HG03439 (cell line): ENCODE data around the gene C16orf74.

Experiments
- ATAC-seq: cut with Tn5 transposase; IDR thresholded peaks from one replicate; pipeline ENCODE4 v1.9.1; 2021; ENCODE audit warnings: mild to moderate bottlenecking, moderate library complexity; ENCODE audit not compliant: unreplicated experiment

The C16orf74 gene

GRCh38 chr16:85750827-85751697, at the start of gene C16orf74:
Gene C16orf74, minus strand, starts transcription at chr16:85751096. Its CDS starts 15,879 bp downstream, at chr16:85735217.
- ATAC-seq = peak; percentile 40

DNA sequence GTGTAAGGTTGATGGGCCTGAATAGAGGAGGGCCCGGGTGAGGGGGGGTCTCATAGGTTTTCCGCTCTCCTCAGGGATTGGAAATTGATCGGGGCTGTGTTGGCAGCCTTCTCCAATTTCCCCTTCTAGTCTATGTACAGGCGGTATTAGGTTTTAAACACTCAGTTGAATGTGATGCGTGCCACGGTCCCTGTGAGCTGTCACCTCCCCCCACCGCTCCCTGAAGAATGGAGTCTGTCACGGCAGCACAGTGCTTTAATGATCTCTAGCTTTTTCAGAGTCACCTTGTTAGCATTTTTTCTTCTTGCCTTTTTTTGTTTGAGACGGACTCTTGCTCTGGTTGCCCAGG, 49.4 kb upstream of the C16orf74 start:
- peak; percentile 15 for ATAC-seq

GRCh38 chr16:85799497-85800320, 48.8 kb upstream of the C16orf74 start, which contains the start of the genes COX4I1 and EMC8:
Gene COX4I1, plus strand, starts transcription at chr16:85799695. Its CDS starts 1,511 bp downstream, at chr16:85801206.
Gene EMC8, minus strand, starts transcription at chr16:85799544. Its CDS starts 249 bp downstream, at chr16:85799295.
- peak; percentile 82 for ATAC-seq

GRCh38 chr16:85798901-85799496, 48.1 kb upstream of the C16orf74 start:
- ATAC-seq = peak; percentile 28

DNA sequence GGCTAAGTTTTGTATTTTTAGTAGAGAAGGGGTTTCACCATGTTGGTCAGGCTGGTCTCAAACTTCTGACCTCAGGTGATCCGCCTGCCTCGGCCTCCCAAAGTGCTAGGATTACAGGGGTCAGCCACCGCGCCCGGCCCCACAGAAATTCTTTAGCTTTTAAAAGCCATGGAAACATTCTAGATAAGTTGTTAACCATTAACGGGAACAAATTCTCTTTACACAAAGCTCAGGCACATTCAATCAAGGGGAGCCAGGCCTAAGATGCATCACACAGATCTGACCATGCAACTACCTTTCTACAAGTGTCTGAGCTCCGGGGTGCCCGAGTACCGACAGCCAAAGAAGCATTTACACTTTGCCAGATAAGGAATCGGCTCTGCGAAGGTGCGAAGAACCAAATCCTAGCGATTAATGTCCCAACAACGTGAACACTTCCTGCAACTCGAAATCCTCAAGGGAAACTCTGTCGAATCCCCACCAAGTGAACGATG, 47.4 kb upstream of the C16orf74 start:
- no peak for ATAC-seq

GRCh38 chr16:85796599-85796998, 45.7 kb upstream of the C16orf74 start:
- ATAC-seq = no peak

DNA sequence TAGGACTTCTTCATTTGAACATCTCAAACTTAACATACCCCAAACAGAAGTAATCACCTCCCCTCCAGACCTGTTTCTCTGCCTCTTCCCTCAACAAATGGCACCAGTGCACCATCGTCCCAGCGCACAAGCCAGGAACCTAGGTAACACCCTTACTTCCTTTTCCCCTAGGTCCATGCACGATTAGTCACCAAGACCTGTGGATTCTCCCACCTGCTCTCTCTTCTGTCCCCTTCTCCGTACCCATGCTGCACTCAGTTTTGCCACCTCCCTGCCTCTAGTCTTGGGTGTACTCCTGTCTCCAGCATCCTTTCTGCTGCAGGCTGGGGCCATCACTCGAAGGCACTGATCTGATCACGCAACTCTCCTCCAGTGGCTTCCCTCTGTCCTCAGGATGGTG, 45.3 kb upstream of the C16orf74 start:
- no peak for ATAC-seq

- ATAC-seq = no peak
These were observed 43.8 kb upstream of the C16orf74 start for GRCh38 chr16:85794696-85795095.

DNA sequence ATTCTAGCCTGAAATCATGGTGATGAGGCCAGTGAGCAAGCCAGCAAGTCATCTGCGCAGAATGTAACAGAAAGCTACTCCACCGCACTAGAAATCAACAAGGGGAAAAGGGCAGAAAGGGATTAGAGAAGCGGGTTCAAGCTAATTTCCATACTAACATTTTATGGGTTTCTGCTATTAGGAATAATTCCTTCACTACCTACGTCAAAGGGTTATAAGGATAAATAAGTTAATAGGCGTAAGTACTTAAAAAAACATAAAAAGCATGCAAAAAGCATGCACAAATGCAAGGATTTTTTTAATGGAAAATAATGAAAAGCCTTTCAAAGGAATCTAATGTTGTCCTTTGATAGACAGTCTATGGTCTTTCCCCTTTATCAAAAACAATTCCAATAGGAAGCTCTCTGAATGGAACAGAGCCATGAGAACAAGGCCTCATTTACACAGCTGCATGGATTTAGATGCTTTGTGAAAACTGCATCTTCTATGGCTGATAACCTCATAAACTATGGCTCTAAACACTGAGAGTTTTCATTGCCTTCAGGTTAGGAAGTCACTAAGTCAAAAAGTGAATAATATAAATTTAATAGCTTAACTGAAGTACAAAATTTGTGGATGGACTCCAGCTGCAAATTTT, 42.9 kb upstream of the C16orf74 start:
- ATAC-seq = no peak

DNA sequence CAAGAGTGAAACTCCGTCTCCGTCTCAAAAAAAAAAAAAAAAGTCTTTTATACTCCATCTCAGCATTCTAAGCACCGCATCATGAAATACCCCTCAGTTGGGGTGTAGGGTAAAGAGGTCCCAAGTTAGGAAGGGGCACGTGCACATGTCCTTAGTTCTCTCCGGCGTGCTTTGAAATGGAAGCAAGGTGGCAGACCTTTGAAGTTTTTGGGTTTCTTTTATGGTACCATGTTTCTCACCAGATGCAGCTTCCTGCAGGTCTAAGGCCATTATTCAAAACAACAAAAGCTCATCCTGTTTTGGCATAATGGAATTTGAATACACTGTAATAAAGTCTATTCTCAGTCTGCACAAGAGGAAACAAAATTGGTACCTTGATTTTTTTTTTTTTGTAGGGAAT, 38.9 kb upstream of the C16orf74 start:
- no peak for ATAC-seq

- ATAC-seq = no peak
These were observed 37.9 kb upstream of the C16orf74 start for GRCh38 chr16:85788819-85789218.

GRCh38 chr16:85785927-85786326, 35.0 kb upstream of the C16orf74 start:
- ATAC-seq = no peak

- ATAC-seq = no peak
These were observed 33.9 kb upstream of the C16orf74 start for GRCh38 chr16:85784813-85785212.

DNA sequence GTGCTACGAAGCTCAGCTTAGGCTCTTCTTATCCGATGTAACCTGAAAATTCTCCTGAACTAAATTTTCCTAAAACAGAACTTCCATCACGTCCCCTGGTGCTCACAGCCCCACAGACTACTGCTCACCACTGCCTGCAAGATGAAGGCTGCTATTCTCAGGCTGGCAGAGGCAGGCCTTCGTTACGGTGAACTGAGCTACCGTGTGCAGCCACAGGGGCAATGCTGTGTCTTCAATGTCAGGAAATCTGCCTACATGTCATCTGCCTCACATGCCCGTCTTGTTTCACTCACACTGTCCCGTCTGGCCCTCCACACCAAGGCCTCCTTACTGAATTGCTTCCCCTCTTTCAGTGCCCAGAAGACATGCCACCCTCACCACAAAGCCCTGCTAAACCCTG, 32.5 kb upstream of the C16orf74 start:
- ATAC-seq = no peak

DNA sequence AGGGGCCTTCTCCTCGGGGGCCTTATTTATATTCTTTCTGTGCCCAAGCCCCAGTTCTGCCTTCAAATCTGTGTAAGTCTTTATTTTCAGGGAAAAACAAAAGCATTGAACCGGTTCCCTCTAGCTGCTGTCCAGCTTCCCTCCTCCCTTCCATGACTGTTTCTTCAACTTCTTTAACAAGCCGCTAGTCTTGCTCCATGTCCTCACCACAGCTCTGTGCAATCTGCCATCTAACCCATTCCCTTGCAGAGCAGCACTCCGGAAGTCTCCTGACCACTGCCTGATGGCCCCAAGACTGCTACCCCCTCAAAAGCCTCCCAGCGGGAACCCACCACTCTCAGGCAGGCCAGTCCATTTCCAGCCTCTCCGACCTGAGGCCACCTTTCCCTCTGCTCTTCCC, 31.6 kb upstream of the C16orf74 start:
- no peak for ATAC-seq

DNA sequence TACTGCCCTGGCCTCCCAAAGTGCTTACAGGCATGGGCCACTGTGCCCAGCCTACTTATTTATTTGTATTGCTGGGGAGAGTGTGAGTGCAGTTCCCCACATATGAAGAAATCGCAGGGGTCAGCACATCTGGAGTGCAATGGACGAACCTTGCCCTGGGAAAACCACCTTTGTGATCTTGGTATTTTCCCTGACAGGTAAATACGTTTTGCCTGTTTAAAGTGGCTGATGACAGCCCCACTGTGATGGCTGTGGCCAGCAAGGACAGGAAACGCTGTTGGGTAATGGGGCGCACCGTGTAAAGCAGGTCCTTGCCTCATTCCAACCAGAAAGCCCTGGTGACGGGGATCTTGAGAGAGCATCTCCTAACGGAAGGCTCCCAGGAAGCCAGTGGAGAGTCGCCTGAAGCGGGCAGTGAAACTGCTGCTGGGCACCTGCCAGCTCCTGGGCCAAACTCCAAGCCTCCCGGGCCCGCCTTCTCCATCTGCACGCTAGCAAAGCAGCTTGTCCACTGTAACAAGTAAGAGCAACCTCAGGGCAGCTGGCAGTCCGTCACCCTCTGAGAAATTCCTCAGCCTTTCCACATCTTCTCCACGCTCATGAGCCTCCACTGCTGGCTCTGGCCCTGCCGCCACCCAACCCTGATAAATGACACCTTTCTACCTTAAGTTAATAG, 30.9 kb upstream of the C16orf74 start:
- ATAC-seq = no peak

DNA sequence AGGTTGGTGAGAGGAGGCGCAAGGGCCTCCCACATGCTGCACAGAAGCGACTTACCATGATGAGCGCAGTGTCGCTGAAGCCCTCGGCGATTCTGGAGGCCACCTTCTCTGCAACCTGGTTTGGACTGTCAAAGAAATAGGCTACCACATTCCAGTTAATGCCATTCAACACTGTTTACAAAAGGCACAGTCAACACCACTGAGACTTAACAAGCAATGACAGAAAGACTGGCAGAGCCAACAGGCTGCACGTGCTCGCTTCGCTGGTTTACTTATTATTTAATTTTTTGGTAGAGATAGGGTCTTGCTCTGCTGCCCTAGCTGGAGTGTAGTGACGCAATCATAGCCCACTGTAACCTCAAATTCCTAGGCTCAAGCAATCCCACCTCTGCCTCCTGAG, 30.3 kb upstream of the C16orf74 start:
- ATAC-seq = no peak

DNA sequence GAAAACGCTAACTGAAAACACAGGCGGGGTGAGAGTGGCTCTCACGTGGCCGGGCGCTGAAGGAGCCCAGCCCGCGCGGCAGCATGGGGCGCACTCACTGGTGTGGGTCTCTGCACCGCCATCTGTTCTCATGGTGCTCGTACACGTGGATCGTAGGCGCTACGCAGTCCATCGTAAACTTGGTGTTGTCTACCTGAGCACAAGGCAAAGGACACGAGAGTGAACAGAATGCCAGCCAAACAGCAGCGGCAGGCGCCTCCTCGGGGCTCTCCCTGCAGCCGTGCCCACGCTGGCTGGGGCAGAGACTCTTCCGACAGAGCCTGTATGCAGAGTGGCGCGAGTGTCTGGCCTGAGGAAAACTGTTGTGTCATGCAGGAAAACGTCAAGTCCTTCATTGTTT, 29.4 kb upstream of the C16orf74 start:
- ATAC-seq = no peak

GRCh38 chr16:85778873-85779272, 28.0 kb upstream of the C16orf74 start:
- no peak for ATAC-seq
